ENCODE measurements around the gene RNF19B.

Gene RNF19B

DNA sequence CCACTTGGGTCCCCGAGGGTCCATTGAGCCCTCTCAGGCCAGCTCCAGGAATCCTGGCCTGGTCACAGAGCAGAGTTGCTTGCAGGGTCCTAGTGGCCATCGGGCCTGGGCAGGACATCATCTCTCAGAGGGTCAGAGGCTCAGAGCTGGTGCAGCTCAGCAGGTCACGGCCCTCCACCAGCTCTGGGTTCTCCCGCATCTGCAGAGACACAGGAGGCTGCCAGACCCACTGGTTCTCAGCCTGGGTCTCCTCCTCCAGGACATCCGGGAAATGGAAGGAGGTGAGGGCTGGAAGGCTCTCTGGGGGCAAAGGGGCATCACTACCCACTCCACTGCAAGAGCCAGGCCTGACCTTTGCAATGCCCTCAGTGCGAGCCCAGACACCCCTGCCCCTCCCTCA, 69.9 kb downstream of the RNF19B start:
- TF ChIP-seq, protein P1, sequence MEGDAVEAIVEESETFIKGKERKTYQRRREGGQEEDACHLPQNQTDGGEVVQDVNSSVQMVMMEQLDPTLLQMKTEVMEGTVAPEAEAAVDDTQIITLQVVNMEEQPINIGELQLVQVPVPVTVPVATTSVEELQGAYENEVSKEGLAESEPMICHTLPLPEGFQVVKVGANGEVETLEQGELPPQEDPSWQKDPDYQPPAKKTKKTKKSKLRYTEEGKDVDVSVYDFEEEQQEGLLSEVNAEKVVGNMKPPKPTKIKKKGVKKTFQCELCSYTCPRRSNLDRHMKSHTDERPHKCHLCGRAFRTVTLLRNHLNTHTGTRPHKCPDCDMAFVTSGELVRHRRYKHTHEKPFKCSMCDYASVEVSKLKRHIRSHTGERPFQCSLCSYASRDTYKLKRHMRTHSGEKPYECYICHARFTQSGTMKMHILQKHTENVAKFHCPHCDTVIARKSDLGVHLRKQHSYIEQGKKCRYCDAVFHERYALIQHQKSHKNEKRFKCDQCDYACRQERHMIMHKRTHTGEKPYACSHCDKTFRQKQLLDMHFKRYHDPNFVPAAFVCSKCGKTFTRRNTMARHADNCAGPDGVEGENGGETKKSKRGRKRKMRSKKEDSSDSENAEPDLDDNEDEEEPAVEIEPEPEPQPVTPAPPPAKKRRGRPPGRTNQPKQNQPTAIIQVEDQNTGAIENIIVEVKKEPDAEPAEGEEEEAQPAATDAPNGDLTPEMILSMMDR (IDR thresholded peaks at IDR 0.05; ENCODE audit: low read depth, low read length, missing control alignments), result no peak
- no peak overlapping the region for H3K4me3 ChIP-seq (replicated peaks; ENCODE audit: low read depth, low read length)
- DNase-seq (ENCODE audit: extremely low read depth, low read depth), result no peak

DNA sequence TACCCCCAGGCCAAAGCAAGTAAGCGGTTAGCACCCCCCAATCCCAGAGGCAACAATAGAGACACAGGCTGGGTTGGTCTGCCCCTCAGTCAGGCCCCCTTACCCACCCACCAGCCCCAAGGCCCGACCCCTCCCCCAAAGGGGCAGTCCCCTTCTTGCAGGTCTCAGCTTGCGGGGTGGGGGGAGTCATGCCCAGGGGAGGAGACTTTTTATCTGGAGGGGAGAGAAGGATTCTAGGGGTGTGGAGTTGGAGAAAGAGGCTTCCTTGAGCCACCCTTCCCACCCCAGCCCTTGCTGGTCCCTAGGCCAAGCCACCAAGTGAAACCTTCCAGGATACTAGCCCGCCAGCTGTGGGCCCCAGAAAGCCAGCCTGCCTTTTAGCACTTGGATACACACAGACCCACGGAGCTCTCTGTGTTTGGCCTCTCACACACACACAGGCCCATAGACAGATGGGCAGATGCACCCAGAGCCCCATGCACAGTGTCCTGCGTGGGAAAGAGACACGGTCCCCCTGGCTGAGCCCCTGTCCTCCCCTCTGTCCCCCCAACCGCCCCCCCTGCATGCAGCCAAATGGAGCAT, 70.5 kb downstream of the RNF19B start:
- no peak for DNase-seq (ENCODE audit: extremely low read depth, low read depth)
- TF ChIP-seq, protein P1 (IDR thresholded peaks at IDR 0.05; ENCODE audit: low read depth, low read length, missing control alignments), result no peak
- no peak overlapping the region for H3K4me3 ChIP-seq (replicated peaks; ENCODE audit: low read depth, low read length)

DNA sequence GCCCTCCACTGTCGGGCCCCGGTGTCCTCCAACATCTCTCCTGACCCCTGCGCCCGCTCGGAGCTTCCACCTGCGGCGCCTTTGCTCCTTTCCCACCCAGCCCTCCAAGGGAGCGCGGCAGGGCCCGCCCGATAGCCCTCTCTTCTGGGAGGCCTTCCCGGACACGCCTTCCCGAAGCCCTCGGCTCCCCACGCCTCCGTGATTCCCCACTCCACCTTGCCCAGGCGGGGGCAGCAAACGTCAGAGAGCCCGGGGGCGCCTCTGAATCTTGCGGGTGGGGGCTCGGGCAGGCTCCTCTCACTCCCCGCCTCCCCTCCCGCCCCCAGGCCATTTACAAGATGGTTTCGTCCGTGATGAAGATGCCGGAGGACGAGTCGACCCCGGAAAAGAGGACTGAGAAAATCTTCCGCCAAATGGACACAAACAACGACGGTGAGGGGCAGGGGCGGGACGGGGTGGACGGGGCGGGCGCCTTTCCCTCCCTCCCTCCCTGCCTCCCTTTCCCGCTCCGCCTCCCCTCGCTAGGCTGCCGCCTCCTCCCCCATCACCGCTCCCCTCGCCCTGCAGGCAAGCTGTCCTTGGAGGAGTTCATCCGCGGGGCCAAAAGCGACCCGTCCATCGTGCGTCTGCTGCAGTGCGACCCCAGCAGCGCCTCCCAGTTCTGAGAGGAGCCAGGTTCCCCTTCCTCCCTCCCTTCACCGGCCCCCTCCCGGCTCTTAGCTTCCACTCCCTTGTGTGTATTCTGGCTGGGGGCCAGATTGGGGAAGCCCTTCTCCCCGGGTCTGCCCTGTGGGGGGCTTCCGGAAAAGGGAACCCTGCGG, 71.2 kb downstream of the RNF19B start:
- no peak for DNase-seq (ENCODE audit: extremely low read depth, low read depth)
- peak overlapping the region; percentile 31 for H3K4me3 ChIP-seq (replicated peaks; ENCODE audit: low read depth, low read length)
- TF ChIP-seq, protein P1 (IDR thresholded peaks at IDR 0.05; ENCODE audit: low read depth, low read length, missing control alignments), result no peak

DNA sequence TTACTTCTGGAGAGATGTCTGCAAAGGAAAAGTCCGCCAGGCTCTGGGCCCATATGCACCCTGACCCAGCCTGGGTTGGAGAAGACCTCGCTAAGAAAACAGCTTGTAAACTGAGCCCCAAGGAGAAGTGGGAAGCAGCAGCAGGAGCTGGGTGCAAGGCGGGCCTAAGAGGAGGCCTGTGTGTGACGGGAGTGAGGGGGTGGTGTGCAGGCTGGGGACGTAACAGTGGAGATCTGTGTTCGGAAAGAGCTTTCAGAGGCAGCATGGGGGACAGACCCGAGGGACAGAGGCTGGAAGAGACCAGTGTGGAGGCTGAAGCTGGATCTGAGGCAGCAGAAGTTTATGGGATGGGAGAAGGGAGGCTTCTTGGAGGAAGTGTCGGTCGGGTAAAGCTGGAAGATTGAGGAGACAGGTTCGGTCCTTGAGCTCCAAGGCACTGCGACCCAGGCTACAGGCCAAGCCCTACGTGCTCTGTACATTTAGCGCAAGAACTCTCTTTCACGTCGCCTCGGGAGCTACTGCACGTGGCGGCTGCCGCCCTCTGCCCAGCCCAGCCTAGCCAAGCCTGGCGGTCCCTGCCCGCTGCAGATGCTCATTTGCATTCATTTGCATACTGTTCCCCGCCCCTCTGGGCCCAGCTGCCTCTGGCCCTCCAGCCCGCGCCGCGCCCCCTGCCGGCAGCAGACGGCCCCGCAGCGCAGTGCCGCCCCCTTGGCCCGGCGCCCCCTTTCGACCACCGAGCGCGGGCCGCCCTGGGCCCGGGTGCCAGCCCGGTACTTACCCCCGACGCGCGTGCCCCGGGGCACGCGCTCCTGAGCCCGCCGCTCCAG, 72.0 kb downstream of the RNF19B start:
- no peak for DNase-seq (ENCODE audit: extremely low read depth, low read depth)
- H3K4me3 ChIP-seq (replicated peaks; ENCODE audit: low read depth, low read length), result peak overlapping the region; percentile 31
- TF ChIP-seq, protein P1 (IDR thresholded peaks at IDR 0.05; ENCODE audit: low read depth, low read length, missing control alignments), result peak; percentile 30

DNA sequence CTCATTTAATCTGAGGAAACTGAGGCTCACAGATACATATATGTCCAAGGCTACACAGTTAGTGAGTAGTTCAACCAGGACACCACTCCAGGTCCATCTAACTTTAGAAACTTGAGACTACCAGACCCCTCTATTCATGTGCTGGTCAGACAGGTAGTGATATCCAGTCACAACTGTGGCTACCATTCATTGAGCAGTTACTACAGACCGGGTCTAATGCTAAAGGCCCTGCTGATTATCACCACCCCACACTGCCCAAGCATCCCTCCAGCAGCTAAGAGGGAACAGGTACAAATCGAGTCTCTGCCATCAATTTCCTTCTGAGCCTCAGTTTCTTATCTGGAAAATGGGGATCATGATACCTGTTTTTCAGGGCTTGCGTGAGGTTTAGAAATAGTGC, 73.0 kb downstream of the RNF19B start:
- TF ChIP-seq, protein P1 (IDR thresholded peaks at IDR 0.05; ENCODE audit: low read depth, low read length, missing control alignments), result no peak
- H3K4me3 ChIP-seq (replicated peaks; ENCODE audit: low read depth, low read length), result no peak overlapping the region

DNA sequence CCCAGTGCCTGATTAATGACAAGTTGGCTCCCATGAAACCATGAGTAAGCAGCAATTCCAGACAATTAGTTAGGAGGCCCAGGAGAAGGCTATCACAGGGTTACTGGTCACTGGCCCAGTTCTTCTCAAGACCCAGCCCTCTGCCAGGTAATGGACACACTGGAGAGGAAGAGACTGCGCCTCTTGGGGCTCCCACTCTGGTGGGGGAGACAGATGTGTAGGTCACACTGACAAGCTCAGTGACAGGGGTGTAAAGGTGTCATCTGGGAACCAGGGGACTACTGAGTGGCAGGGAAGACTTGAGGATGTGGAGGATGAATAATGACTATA, 73.4 kb downstream of the RNF19B start:
- H3K4me3 ChIP-seq (replicated peaks; ENCODE audit: low read depth, low read length), result no peak overlapping the region
- TF ChIP-seq, protein P1 (IDR thresholded peaks at IDR 0.05; ENCODE audit: low read depth, low read length, missing control alignments), result no peak
- no peak for DNase-seq (ENCODE audit: extremely low read depth, low read depth)

More for the DNA sequence above, 73.0 kb downstream of the RNF19B start:
- no peak for DNase-seq (ENCODE audit: extremely low read depth, low read depth)
